Measurements from ENCODE around the gene TNS1. TPM values are rescaled to one million over a fixed set of nuclear protein-coding genes. Genes with fewer than 3 reads are reported as not detected.

The TNS1 gene
- total RNA-seq, 1 donor from 2014 or later: 1.6 TPM

- Histone ChIP-seq H3K36me3 (ENCODE audit: control insufficient read depth, insufficient read depth, low read length) (peaks cover 2% of the 10 kb centered on the region), H3K27me3 (ENCODE audit: control insufficient read depth, insufficient read depth, low read length) (no peaks in the 10 kb centered on the region), H3K4me3 (ENCODE audit: low read depth, low read length) (no peak overlapping the region)
- DNase-seq (ENCODE audit: low read depth) (no peak), FAIRE-seq (no peak)
- no peak for TF ChIP-seq CTCF (IDR thresholded peaks at IDR 0.05; ENCODE audit: insufficient read depth, low read length, severe bottlenecking)
Measured at GRCh38 chr2:217803653-217803960, 199.2 kb downstream of the TNS1 start.

- TF ChIP-seq CTCF (IDR thresholded peaks at IDR 0.05; ENCODE audit: insufficient read depth, low read length, severe bottlenecking): no peak
- no peak overlapping the region for H3K4me3 ChIP-seq (ENCODE audit: low read depth, low read length)
- no peak for DNase-seq (ENCODE audit: low read depth)
- H3K36me3 ChIP-seq (ENCODE audit: control insufficient read depth, insufficient read depth, low read length): no peaks in the 10 kb centered on the region
- no peak for FAIRE-seq
- no peaks in the 10 kb centered on the region for H3K27me3 ChIP-seq (ENCODE audit: control insufficient read depth, insufficient read depth, low read length)
Measured at GRCh38 chr2:217802876-217803652, 199.7 kb downstream of the TNS1 start.

GRCh38 chr2:217802266-217802665 is 200.5 kb downstream of the TNS1 start:
- DNase-seq (ENCODE audit: low read depth) (no peak), FAIRE-seq (no peak)
- Histone ChIP-seq H3K36me3 (ENCODE audit: control insufficient read depth, insufficient read depth, low read length) (no peaks in the 10 kb centered on the region), H3K4me3 (ENCODE audit: low read depth, low read length) (no peak overlapping the region), H3K27me3 (ENCODE audit: control insufficient read depth, insufficient read depth, low read length) (no peaks in the 10 kb centered on the region)
- no peak for TF ChIP-seq CTCF (IDR thresholded peaks at IDR 0.05; ENCODE audit: insufficient read depth, low read length, severe bottlenecking)

GRCh38 chr2:217801711-217802110 is 201.1 kb downstream of the TNS1 start:
- Histone ChIP-seq H3K36me3 (ENCODE audit: control insufficient read depth, insufficient read depth, low read length) (no peaks in the 10 kb centered on the region), H3K27me3 (ENCODE audit: control insufficient read depth, insufficient read depth, low read length) (no peaks in the 10 kb centered on the region), H3K4me3 (ENCODE audit: low read depth, low read length) (no peak overlapping the region)
- DNase-seq (ENCODE audit: low read depth) (no peak), FAIRE-seq (no peak)
- no peak for TF ChIP-seq CTCF (IDR thresholded peaks at IDR 0.05; ENCODE audit: insufficient read depth, low read length, severe bottlenecking)

GRCh38 chr2:217801115-217801531 is 201.7 kb downstream of the TNS1 start:
- FAIRE-seq (no peak), DNase-seq (ENCODE audit: low read depth) (no peak)
- Histone ChIP-seq H3K36me3 (ENCODE audit: control insufficient read depth, insufficient read depth, low read length) (no peaks in the 10 kb centered on the region), H3K27me3 (ENCODE audit: control insufficient read depth, insufficient read depth, low read length) (no peaks in the 10 kb centered on the region), H3K4me3 (ENCODE audit: low read depth, low read length) (no peak overlapping the region)
- TF ChIP-seq CTCF (IDR thresholded peaks at IDR 0.05; ENCODE audit: insufficient read depth, low read length, severe bottlenecking): no peak
